Peyer's patch (tissue), 4 donors: ENCODE measurements around the gene SLC16A12.

Source experiments
- POLR2A ChIP-seq, 2 donors: fragments of 450-650 bp; IDR thresholded peaks; one replicate each; pipeline ENCODE4 v1.5.1; 2017; ENCODE audit warnings: antibody characterized with exemption in 2 of 2, mild to moderate bottlenecking in 2 of 2, moderate library complexity in 2 of 2
- TF ChIP-seq, protein P1 (sequence below), 6 experiments: fragments of 450-650 bp in 4 of 6; fragments of 200-600 bp in 2 of 6; sonication (generic) in 1 of 6; IDR thresholded peaks; one replicate each; pipeline ENCODE4 v1.5.1; 2017 to 2019; ENCODE audit warnings: antibody characterized with exemption in 6 of 6, mild to moderate bottlenecking in 3 of 6, moderate library complexity in 1 of 6

DNA sequence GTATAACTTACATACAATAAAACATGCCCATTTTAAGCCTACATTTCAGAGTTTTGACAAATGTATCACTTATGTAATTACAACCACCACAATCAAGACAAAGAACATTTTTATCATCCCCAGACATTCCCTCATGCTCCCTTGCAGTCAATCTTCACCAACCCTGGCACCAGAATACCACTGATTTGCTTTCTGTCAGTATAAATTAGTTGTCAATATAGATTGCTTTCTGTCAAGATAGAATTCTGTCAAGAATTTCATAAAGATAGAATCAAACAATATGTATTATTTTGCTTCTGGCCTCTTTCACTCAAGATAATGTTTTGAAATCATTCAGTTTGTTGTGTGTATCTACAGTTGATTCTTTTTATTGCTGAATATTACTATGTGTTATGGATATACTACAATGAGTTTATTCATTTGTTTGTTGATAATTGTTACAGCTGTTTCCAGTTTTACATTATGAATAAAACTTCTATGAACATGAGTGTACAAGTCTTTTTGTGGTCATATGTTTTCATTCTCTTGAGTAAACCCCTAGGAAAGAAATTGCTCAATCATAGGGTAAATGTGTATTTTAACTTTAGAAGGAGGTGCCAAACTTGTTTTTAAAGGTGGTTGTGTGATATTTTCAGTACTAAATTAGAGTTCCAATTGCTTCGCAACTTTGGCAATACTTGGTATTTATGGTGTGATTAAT lies 64.1 kb downstream of the SLC16A12 start:
- no peak for TF ChIP-seq POLR2A (IDR thresholded peaks at IDR 0.05)
- TF ChIP-seq, protein P1, sequence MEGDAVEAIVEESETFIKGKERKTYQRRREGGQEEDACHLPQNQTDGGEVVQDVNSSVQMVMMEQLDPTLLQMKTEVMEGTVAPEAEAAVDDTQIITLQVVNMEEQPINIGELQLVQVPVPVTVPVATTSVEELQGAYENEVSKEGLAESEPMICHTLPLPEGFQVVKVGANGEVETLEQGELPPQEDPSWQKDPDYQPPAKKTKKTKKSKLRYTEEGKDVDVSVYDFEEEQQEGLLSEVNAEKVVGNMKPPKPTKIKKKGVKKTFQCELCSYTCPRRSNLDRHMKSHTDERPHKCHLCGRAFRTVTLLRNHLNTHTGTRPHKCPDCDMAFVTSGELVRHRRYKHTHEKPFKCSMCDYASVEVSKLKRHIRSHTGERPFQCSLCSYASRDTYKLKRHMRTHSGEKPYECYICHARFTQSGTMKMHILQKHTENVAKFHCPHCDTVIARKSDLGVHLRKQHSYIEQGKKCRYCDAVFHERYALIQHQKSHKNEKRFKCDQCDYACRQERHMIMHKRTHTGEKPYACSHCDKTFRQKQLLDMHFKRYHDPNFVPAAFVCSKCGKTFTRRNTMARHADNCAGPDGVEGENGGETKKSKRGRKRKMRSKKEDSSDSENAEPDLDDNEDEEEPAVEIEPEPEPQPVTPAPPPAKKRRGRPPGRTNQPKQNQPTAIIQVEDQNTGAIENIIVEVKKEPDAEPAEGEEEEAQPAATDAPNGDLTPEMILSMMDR (IDR thresholded peaks at IDR 0.05) = no peak
